Activated T-cell treated with anti-CD3 and anti-CD28 coated beads, Interleukin-2, amount 50 U/mL, for 24 hours (primary cell): ENCODE data around the gene IFT172.

Source experiments
- DNase-seq: peaks from one replicate; pipeline ENCODE4 v3.0.0-alpha.2; 2020
- H3K27ac Mint-ChIP-seq: 2 replicates; pipeline ENCODE4 v1.8.0; 2020; ENCODE audit warnings: mild to moderate bottlenecking, mixed read lengths
- H3K27me3 Mint-ChIP-seq: 2 replicates; pipeline ENCODE4 v1.8.0; 2020; ENCODE audit warnings: mixed read lengths
- H3K36me3 Mint-ChIP-seq: 2 replicates; pipeline ENCODE4 v1.8.0; 2020; ENCODE audit warnings: low read depth, mixed read lengths
- H3K4me1 Mint-ChIP-seq: 2 replicates; pipeline ENCODE4 v1.8.0; 2020; ENCODE audit warnings: low read depth, mixed read lengths
- H3K4me3 Mint-ChIP-seq: 2 replicates; pipeline ENCODE4 v1.8.0; 2020; ENCODE audit warnings: mild to moderate bottlenecking, moderate library complexity, mixed read lengths
- H3K9me3 Mint-ChIP-seq: 2 replicates; pipeline ENCODE4 v1.8.0; 2020; ENCODE audit warnings: mixed read lengths

Gene IFT172

GRCh38 chr2:27501042-27501441 lies 11.5 kb upstream of the IFT172 start:
- H3K4me3 Mint-ChIP-seq, result no peak overlapping the region
- no peak for DNase-seq
- H3K9me3 Mint-ChIP-seq, result no peaks in the 10 kb centered on the region
- no peaks in the 10 kb centered on the region for H3K4me1 Mint-ChIP-seq
- peaks cover 29% of the 10 kb centered on the region for H3K27me3 Mint-ChIP-seq
- H3K27ac Mint-ChIP-seq, result no peak overlapping the region
- H3K36me3 Mint-ChIP-seq, result no peaks in the 10 kb centered on the region

- H3K27ac Mint-ChIP-seq, result no peak overlapping the region
- DNase-seq, result no peak
- peaks cover 45% of the 10 kb centered on the region for H3K27me3 Mint-ChIP-seq
- H3K9me3 Mint-ChIP-seq, result no peaks in the 10 kb centered on the region
- H3K36me3 Mint-ChIP-seq, result no peaks in the 10 kb centered on the region
- H3K4me1 Mint-ChIP-seq, result peaks cover 8% of the 10 kb centered on the region
- H3K4me3 Mint-ChIP-seq, result no peak overlapping the region
These were observed 9.4 kb upstream of the IFT172 start for GRCh38 chr2:27498975-27499374.

GRCh38 chr2:27497288-27497627 lies 7.7 kb upstream of the IFT172 start:
- no peak overlapping the region for H3K27ac Mint-ChIP-seq
- no peaks in the 10 kb centered on the region for H3K36me3 Mint-ChIP-seq
- peaks cover 53% of the 10 kb centered on the region for H3K27me3 Mint-ChIP-seq
- no peaks in the 10 kb centered on the region for H3K9me3 Mint-ChIP-seq
- no peak for DNase-seq
- H3K4me3 Mint-ChIP-seq, result no peak overlapping the region
- H3K4me1 Mint-ChIP-seq, result peaks cover 8% of the 10 kb centered on the region

- Mint-ChIP-seq H3K9me3 (no peaks in the 10 kb centered on the region), H3K27me3 (peaks cover 53% of the 10 kb centered on the region), H3K36me3 (no peaks in the 10 kb centered on the region), H3K4me3 (peak within 1 kb of the TSS; percentile 68), H3K27ac (no peak within 1 kb of the TSS), H3K4me1 (peaks cover 8% of the 10 kb centered on the region)
- no peak for DNase-seq
These were observed 7.1 kb upstream of the IFT172 start, which contains the start of gene GCKR for GRCh38 chr2:27496357-27497287. TSS of gene GCKR (plus strand) at chr2:27496839. CDS start at chr2:27496905, 66 bp downstream.

GRCh38 chr2:27495840-27496356 lies 6.4 kb upstream of the IFT172 start:
- no peak for DNase-seq
- peak overlapping the region; percentile 68 for H3K4me3 Mint-ChIP-seq
- H3K4me1 Mint-ChIP-seq, result peaks cover 9% of the 10 kb centered on the region
- no peak overlapping the region for H3K27ac Mint-ChIP-seq
- H3K9me3 Mint-ChIP-seq, result no peaks in the 10 kb centered on the region
- no peaks in the 10 kb centered on the region for H3K36me3 Mint-ChIP-seq
- peaks cover 53% of the 10 kb centered on the region for H3K27me3 Mint-ChIP-seq

- Mint-ChIP-seq H3K4me1 (peaks cover 15% of the 10 kb centered on the region), H3K36me3 (no peaks in the 10 kb centered on the region), H3K27ac (no peak within 1 kb of the TSS), H3K27me3 (peaks cover 53% of the 10 kb centered on the region), H3K9me3 (no peaks in the 10 kb centered on the region), H3K4me3 (peak within 1 kb of the TSS; percentile 68)
- peak; percentile 42 for DNase-seq
These were observed 5.5 kb upstream of the IFT172 start, which contains the start of gene FNDC4 for GRCh38 chr2:27494944-27495554. TSS of gene FNDC4 (minus strand) at chr2:27495200. CDS start at chr2:27494679, 521 bp downstream.

GRCh38 chr2:27494284-27494943 lies 4.9 kb upstream of the IFT172 start:
- Mint-ChIP-seq H3K9me3 (no peaks in the 10 kb centered on the region), H3K4me1 (peaks cover 21% of the 10 kb centered on the region), H3K27ac (no peak overlapping the region), H3K36me3 (peaks cover under 1% of the 10 kb centered on the region), H3K4me3 (peak overlapping the region; percentile 62), H3K27me3 (peaks cover 53% of the 10 kb centered on the region)
- peak; percentile 36 for DNase-seq

- Mint-ChIP-seq H3K27me3 (peaks cover 50% of the 10 kb centered on the region), H3K9me3 (no peaks in the 10 kb centered on the region)
These were observed 4.4 kb upstream of the IFT172 start for GRCh38 chr2:27493948-27494283.

GRCh38 chr2:27492557-27492956 lies 3.0 kb upstream of the IFT172 start:
- DNase-seq, result no peak
- Mint-ChIP-seq H3K9me3 (no peaks in the 10 kb centered on the region), H3K36me3 (peaks cover 3% of the 10 kb centered on the region), H3K4me3 (no peak overlapping the region), H3K27me3 (peaks cover 39% of the 10 kb centered on the region), H3K27ac (no peak overlapping the region), H3K4me1 (peaks cover 30% of the 10 kb centered on the region)

More at GRCh38 chr2:27493948-27494283, 4.4 kb upstream of the IFT172 start:
- H3K4me3 Mint-ChIP-seq, result peak overlapping the region; percentile 62
- peaks cover 25% of the 10 kb centered on the region for H3K4me1 Mint-ChIP-seq
- H3K27ac Mint-ChIP-seq, result no peak overlapping the region
- peaks cover 3% of the 10 kb centered on the region for H3K36me3 Mint-ChIP-seq
- no peak for DNase-seq

GRCh38 chr2:27489118-27489497 lies 435 bp downstream of the IFT172 start:
- Mint-ChIP-seq H3K36me3 (peaks cover 7% of the 10 kb centered on the region), H3K4me1 (peaks cover 22% of the 10 kb centered on the region), H3K27ac (peak overlapping the region; percentile 83), H3K4me3 (peak overlapping the region; percentile 83), H3K9me3 (no peaks in the 10 kb centered on the region), H3K27me3 (peaks cover 10% of the 10 kb centered on the region)
- DNase-seq, result no peak

- Mint-ChIP-seq H3K9me3 (no peaks in the 10 kb centered on the region), H3K36me3 (peaks cover 22% of the 10 kb centered on the region), H3K27me3 (no peaks in the 10 kb centered on the region), H3K4me3 (no peak overlapping the region), H3K27ac (no peak overlapping the region), H3K4me1 (peaks cover 19% of the 10 kb centered on the region)
- DNase-seq, result no peak
These were observed 4.0 kb downstream of the IFT172 start for GRCh38 chr2:27485496-27485895.

- H3K4me3 Mint-ChIP-seq, result no peak overlapping the region
- no peaks in the 10 kb centered on the region for H3K4me1 Mint-ChIP-seq
- H3K9me3 Mint-ChIP-seq, result no peaks in the 10 kb centered on the region
- peaks cover 32% of the 10 kb centered on the region for H3K36me3 Mint-ChIP-seq
- no peak for DNase-seq
- H3K27me3 Mint-ChIP-seq, result no peaks in the 10 kb centered on the region
- H3K27ac Mint-ChIP-seq, result no peak overlapping the region
These were observed 17.6 kb downstream of the IFT172 start for GRCh38 chr2:27471961-27472360.

- Mint-ChIP-seq H3K4me1 (no peaks in the 10 kb centered on the region), H3K36me3 (peaks cover 3% of the 10 kb centered on the region), H3K27ac (no peak overlapping the region), H3K9me3 (no peaks in the 10 kb centered on the region), H3K27me3 (no peaks in the 10 kb centered on the region), H3K4me3 (no peak overlapping the region)
- no peak for DNase-seq
These were observed 25.1 kb downstream of the IFT172 start for GRCh38 chr2:27464443-27464842.

GRCh38 chr2:27461118-27461517 lies 28.4 kb downstream of the IFT172 start:
- Mint-ChIP-seq H3K4me1 (no peaks in the 10 kb centered on the region), H3K9me3 (no peaks in the 10 kb centered on the region), H3K27me3 (no peaks in the 10 kb centered on the region), H3K27ac (no peak overlapping the region), H3K4me3 (no peak overlapping the region), H3K36me3 (peaks cover 23% of the 10 kb centered on the region)
- no peak for DNase-seq
